H1 (cell line): Measurements from ENCODE around the gene FYB2. TPM values are rescaled to one million over a fixed set of nuclear protein-coding genes. Genes with fewer than 3 reads are reported as not detected.

Experiments used
- CTCF ChIA-PET: fragments of 300-600 bp; sonication (Branson Sonifier 250); formaldehyde crosslinking; loops from one replicate; lab custom pipeline; 2021; ENCODE audit not compliant: partially characterized antibody; lab: Charles Lee
- POLR2A ChIA-PET: fragments of 300-600 bp; sonication (Branson Sonifier 250); formaldehyde crosslinking; loops from one replicate; lab custom pipeline; 2021; ENCODE audit warnings: inconsistent platforms; ENCODE audit not compliant: partially characterized antibody; lab: Charles Lee
- DNase-seq, 2 experiments: peaks; one replicate each; pipeline versions ENCODE4 v3.0.0 to v3.0.0-alpha.2; 2010 to 2022; ENCODE audit warnings: low spot score in 2 of 2, low read depth in 1 of 2, mixed read lengths in 1 of 2
- FAIRE-seq: peaks from 2 replicates; lab custom pipeline; 2011; peaks lifted over from hg19 to GRCh38; lab: Jason Lieb, UNC
- H2AFZ ChIP-seq: 2 replicates; pipeline ENCODE4 v1.8.1; 2012; ENCODE audit warnings: low read length, inconsistent platforms
- H2AK5ac ChIP-seq: 2 replicates; pipeline ENCODE4 v1.6.1; 2013; ENCODE audit warnings: low read depth, low read length
- H2BK120ac ChIP-seq: replicated peaks from 2 replicates; pipeline ENCODE3; 2013; ENCODE audit warnings: low read depth, low read length, inconsistent platforms
- H2BK12ac ChIP-seq: 2 replicates; pipeline ENCODE4 v1.6.1; 2013; ENCODE audit warnings: low read depth, low read length
- H2BK15ac ChIP-seq: 2 replicates; pipeline ENCODE4 v1.6.1; 2013; ENCODE audit warnings: low read length
- H2BK20ac ChIP-seq: 2 replicates; pipeline ENCODE4 v1.6.1; 2013; ENCODE audit warnings: low read length
- H2BK5ac ChIP-seq: 2 replicates; pipeline ENCODE4 v1.6.1; 2013; ENCODE audit warnings: low read depth, low read length
- H3K14ac ChIP-seq: 2 replicates; pipeline ENCODE4 v1.6.1; 2013; ENCODE audit warnings: inconsistent platforms; ENCODE audit not compliant: insufficient read length
- H3K18ac ChIP-seq: 2 replicates; pipeline ENCODE4 v1.6.1; 2013; ENCODE audit warnings: low read length; ENCODE audit errors: extremely low read depth
- H3K23ac ChIP-seq: 2 replicates; pipeline ENCODE4 v1.6.1; 2013; ENCODE audit warnings: inconsistent platforms; ENCODE audit not compliant: insufficient read length
- H3K23me2 ChIP-seq: 2 replicates; pipeline ENCODE4 v1.6.1; 2013; ENCODE audit warnings: low read depth, low read length
- H3K27ac ChIP-seq: 2 replicates; pipeline ENCODE4 v1.6.1; 2011; ENCODE audit warnings: low read depth, low read length, inconsistent platforms
- H3K27me3 ChIP-seq, 4 experiments: replicated peaks in 1 of 4; 1 replicate in 1 of 4; 2 replicates in 3 of 4; pipeline versions ENCODE4 v1.6.1 to v1.8.1; 2011 to 2013; ENCODE audit warnings: low read length in 3 of 4, mild to moderate bottlenecking in 3 of 4, inconsistent platforms in 2 of 4, mixed read lengths in 2 of 4, moderate library complexity in 1 of 4; ENCODE audit not compliant: control insufficient read depth in 3 of 4, insufficient read depth in 3 of 4; ENCODE audit errors: extremely low read depth in 1 of 4
- H3K36me3 ChIP-seq, 4 experiments: 2 replicates each; pipeline versions ENCODE4 v1.6.1 to v1.8.1; 2011 to 2013; ENCODE audit warnings: mild to moderate bottlenecking in 4 of 4, low read length in 3 of 4, moderate library complexity in 2 of 4, control low read depth in 1 of 4, inconsistent platforms in 1 of 4; ENCODE audit not compliant: insufficient read depth in 4 of 4, control insufficient read depth in 2 of 4
- H3K4ac ChIP-seq: replicated peaks from 2 replicates; pipeline ENCODE3; 2013; ENCODE audit warnings: low read length, low read depth, mixed read lengths, inconsistent platforms; ENCODE audit not compliant: insufficient read length
- H3K4me1 ChIP-seq, 4 experiments: replicated peaks in 1 of 4; 1 replicate in 1 of 4; 2 replicates in 3 of 4; pipeline versions ENCODE4 v1.6.1 to v1.8.1; 2011 to 2013; ENCODE audit warnings: low read length in 3 of 4, inconsistent platforms in 2 of 4, mixed read lengths in 1 of 4; ENCODE audit not compliant: insufficient read depth in 4 of 4, control insufficient read depth in 3 of 4
- H3K4me2 ChIP-seq, 2 experiments: 2 replicates each; pipeline versions ENCODE4 v1.6.1 to v1.8.1; 2011 to 2013; ENCODE audit warnings: low read depth in 2 of 2, low read length in 2 of 2, control low read depth in 1 of 2, inconsistent platforms in 1 of 2, mild to moderate bottlenecking in 1 of 2; ENCODE audit not compliant: insufficient read depth in 1 of 2
- H3K4me3 ChIP-seq, 4 experiments: fragments of 200-600, 300-600 bp in 1 of 4; sonication (generic), shearing (Covaris generic), sonication (Bioruptor Twin) in 1 of 4; 2 replicates each; pipeline versions ENCODE4 v1.5.1 to v1.8.1; 2011 to 2016; ENCODE audit warnings: low read length in 4 of 4, low read depth in 3 of 4, control low read depth in 2 of 4, inconsistent platforms in 2 of 4, mild to moderate bottlenecking in 2 of 4, mixed read lengths in 1 of 4, moderate library complexity in 1 of 4; ENCODE audit not compliant: insufficient read depth in 2 of 4; ENCODE audit errors: extremely low read depth in 1 of 4
- H3K56ac ChIP-seq: replicated peaks from 2 replicates; pipeline ENCODE3; 2013; ENCODE audit warnings: low read depth, mild to moderate bottlenecking, mixed read lengths, low read length, inconsistent platforms; ENCODE audit not compliant: insufficient read length
- H3K79me1 ChIP-seq: 2 replicates; pipeline ENCODE4 v1.6.1; 2013; ENCODE audit warnings: low read depth, low read length, control low read depth
- H3K79me2 ChIP-seq, 2 experiments: 2 replicates each; pipeline versions ENCODE4 v1.6.1 to v1.8.1; 2012 to 2013; ENCODE audit warnings: low read length in 2 of 2, mild to moderate bottlenecking in 2 of 2, inconsistent platforms in 1 of 2; ENCODE audit not compliant: insufficient read depth in 2 of 2, control insufficient read depth in 1 of 2
- H3K9ac ChIP-seq, 4 experiments: replicated peaks in 1 of 4; 1 replicate in 1 of 4; 2 replicates in 3 of 4; pipeline versions ENCODE4 v1.6.1 to v1.8.1; 2011 to 2013; ENCODE audit warnings: low read depth in 3 of 4, low read length in 3 of 4, control low read depth in 2 of 4, mild to moderate bottlenecking in 2 of 4, moderate library complexity in 2 of 4, inconsistent platforms in 1 of 4; ENCODE audit errors: extremely low read depth in 1 of 4
- H3K9me3 ChIP-seq, 2 experiments: 2 replicates each; pipeline versions ENCODE4 v1.6.1 to v1.8.1; 2012 to 2013; ENCODE audit warnings: mild to moderate bottlenecking in 2 of 2, moderate library complexity in 2 of 2, control low read depth in 1 of 2, inconsistent platforms in 1 of 2, low read depth in 1 of 2, low read length in 1 of 2, mixed read lengths in 1 of 2; ENCODE audit not compliant: insufficient read depth in 2 of 2
- H4K20me1 ChIP-seq, 2 experiments: replicated peaks in 1 of 2; 2 replicates each; pipeline versions ENCODE3 to v1.8.1; 2011 to 2013; ENCODE audit warnings: inconsistent platforms in 2 of 2, low read length in 2 of 2, mild to moderate bottlenecking in 1 of 2; ENCODE audit not compliant: insufficient read depth in 2 of 2, control insufficient read depth in 1 of 2
- H4K5ac ChIP-seq: 2 replicates; pipeline ENCODE4 v1.6.1; 2013; ENCODE audit warnings: low read length, low read depth, mixed read lengths, inconsistent platforms; ENCODE audit not compliant: insufficient read length
- H4K8ac ChIP-seq: 2 replicates; pipeline ENCODE4 v1.8.0; 2013; ENCODE audit warnings: mild to moderate bottlenecking, moderate library complexity, low read length, inconsistent platforms; ENCODE audit not compliant: insufficient read depth; ENCODE audit errors: extremely low read depth
- H4K91ac ChIP-seq: replicated peaks from 2 replicates; pipeline ENCODE3; 2013; ENCODE audit warnings: low read length, mixed read lengths, inconsistent platforms; ENCODE audit not compliant: insufficient read length
- CEBPB ChIP-seq: IDR thresholded peaks from 2 replicates; pipeline ENCODE4 v1.6.1; 2012; ENCODE audit warnings: low read depth, low read length
- CREB1 ChIP-seq: IDR thresholded peaks from 2 replicates; pipeline ENCODE4 v1.6.1; 2012; ENCODE audit warnings: inconsistent platforms
- CTBP2 ChIP-seq: IDR thresholded peaks from 2 replicates; pipeline ENCODE4 v1.7.0; 2011; ENCODE audit warnings: borderline replicate concordance, mild to moderate bottlenecking, moderate library complexity, mixed read lengths, low read length; ENCODE audit not compliant: insufficient read depth, insufficient read length
- EGR1 ChIP-seq: IDR thresholded peaks from 2 replicates; pipeline ENCODE4 v1.6.1; 2011; ENCODE audit warnings: low read depth, low read length, borderline replicate concordance
- GABPA ChIP-seq: IDR thresholded peaks from 2 replicates; pipeline ENCODE4 v1.6.1; 2011; ENCODE audit warnings: mild to moderate bottlenecking, low read length, moderate library complexity, borderline replicate concordance; ENCODE audit not compliant: insufficient read depth
- KDM4A ChIP-seq: IDR thresholded peaks from one replicate; pipeline ENCODE4 v1.7.1; 2012; ENCODE audit warnings: low read depth, mild to moderate bottlenecking, moderate library complexity, low read length, inconsistent platforms; ENCODE audit not compliant: severe bottlenecking
- NANOG ChIP-seq: IDR thresholded peaks from 2 replicates; pipeline ENCODE4 v1.6.1; 2011; ENCODE audit warnings: low read length, low read depth, mild to moderate bottlenecking, inconsistent platforms; ENCODE audit not compliant: insufficient read depth, poor library complexity, severe bottlenecking
- NRF1 ChIP-seq: IDR thresholded peaks from 2 replicates; pipeline ENCODE4 v1.6.1; 2011; ENCODE audit warnings: mild to moderate bottlenecking, low read depth, low read length, improper control_type of control experiment
- PHF8 ChIP-seq: fragments of 200-600 bp; sonication (generic); conservative IDR thresholded peaks from 2 replicates; pipeline ENCODE4 v1.7.1; 2012; ENCODE audit warnings: low read depth, mild to moderate bottlenecking, inconsistent platforms, low read length, moderate library complexity
- SAP30 ChIP-seq: fragments of 300-600 bp; sonication (generic); IDR thresholded peaks from 2 replicates; pipeline ENCODE4 v1.7.1; 2012; ENCODE audit warnings: low read length, moderate library complexity, mild to moderate bottlenecking, inconsistent platforms; ENCODE audit not compliant: insufficient read depth, insufficient replicate concordance
- TCF12 ChIP-seq: IDR thresholded peaks from 2 replicates; pipeline ENCODE4 v1.6.1; 2011; ENCODE audit warnings: low read depth, mild to moderate bottlenecking, low read length
- YY1 ChIP-seq: IDR thresholded peaks from 2 replicates; pipeline ENCODE4 v1.6.1; 2011; ENCODE audit warnings: low read depth, mild to moderate bottlenecking, low read length
- polyA plus RNA-seq, 7 experiments: library from polyadenylated mRNA; depleted of rRNA in 3 of 7; stranded (reverse) in 5 of 7; unstranded in 2 of 7; fragments of >200 nt in 5 of 7; fragments of 200-250 nt in 2 of 7; gene quantifications; 1 replicate in 5 of 7; 2 replicates in 1 of 7; 4 replicates in 1 of 7; pipeline versions ENCODE4 v1.2.1 to v1.2.3, GENCODE V29; 2011 to 2013; ENCODE audit warnings: missing spikeins in 2 of 7, mixed read lengths in 2 of 7
- total RNA-seq: library from RNA; stranded (reverse); fragmentation: NEBNext Ultra II Directional; extraction: Animal tissue kit (Norgen Biotek cat#: 25700); gene quantifications from 2 replicates; pipeline ENCODE4 v1.2.1, GENCODE V29; 2021
- TF ChIP-seq, protein P1 (sequence below): IDR thresholded peaks from 2 replicates; pipeline ENCODE4 v1.6.1; 2011; ENCODE audit warnings: low read length, improper control_type of control experiment

FYB2 gene
- total and polyA plus RNA-seq, 2 of the 8 experiments (the other 6 are each of a cell fraction or from before 2014, with no cell fraction given): 0.11 to 0.17 TPM

DNA sequence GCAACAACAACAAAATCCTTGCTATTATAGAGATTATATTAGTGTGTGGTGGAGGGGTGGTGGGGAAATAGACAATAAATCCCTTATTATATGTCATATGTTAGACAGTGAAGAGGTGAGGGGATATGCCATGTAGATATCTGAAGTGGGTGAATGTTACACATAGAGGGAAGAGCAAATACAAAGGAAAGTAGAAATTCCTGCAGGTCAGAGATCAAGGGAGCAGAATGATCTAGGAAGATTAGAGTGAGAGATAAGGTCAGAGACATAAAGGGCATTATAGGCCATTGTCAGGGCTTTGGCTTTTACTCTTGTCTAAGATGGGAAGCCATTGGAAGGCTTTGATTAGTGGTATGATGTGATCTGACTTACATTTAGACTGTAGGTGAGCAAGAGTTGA is 135.6 kb downstream of the FYB2 start:
- TF ChIP-seq EGR1 (no peak), CEBPB (no peak), TCF12 (no peak), NRF1 (no peak), GABPA (no peak), PHF8 (no peak), SAP30 (no peak), CTBP2 (no peak), CREB1 (no peak), YY1 (no peak), NANOG (no peak), KDM4A (no peak)
- TF ChIP-seq, protein P1, sequence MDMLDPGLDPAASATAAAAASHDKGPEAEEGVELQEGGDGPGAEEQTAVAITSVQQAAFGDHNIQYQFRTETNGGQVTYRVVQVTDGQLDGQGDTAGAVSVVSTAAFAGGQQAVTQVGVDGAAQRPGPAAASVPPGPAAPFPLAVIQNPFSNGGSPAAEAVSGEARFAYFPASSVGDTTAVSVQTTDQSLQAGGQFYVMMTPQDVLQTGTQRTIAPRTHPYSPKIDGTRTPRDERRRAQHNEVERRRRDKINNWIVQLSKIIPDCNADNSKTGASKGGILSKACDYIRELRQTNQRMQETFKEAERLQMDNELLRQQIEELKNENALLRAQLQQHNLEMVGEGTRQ: no peak
- Histone ChIP-seq H3K79me1 (no peaks in the 10 kb centered on the region), H4K8ac (no peak overlapping the region), H2BK12ac (no peak overlapping the region), H2BK15ac (no peak overlapping the region), H4K5ac (no peak overlapping the region), H4K91ac (no peak overlapping the region), H3K18ac (no peak overlapping the region), H3K14ac (no peak overlapping the region), H3K27me3 (no peaks in the 10 kb centered on the region), H2BK5ac (no peak overlapping the region), H3K56ac (no peak overlapping the region), H4K20me1 (no peaks in the 10 kb centered on the region), H3K79me2 (no peaks in the 10 kb centered on the region), H2AFZ (no peak overlapping the region), H3K9me3 (no peaks in the 10 kb centered on the region), H3K4ac (no peak overlapping the region), H3K4me3 (no peak overlapping the region), H3K27ac (no peak overlapping the region; the same call in 1 of the 2 replicates), H3K23me2 (no peaks in the 10 kb centered on the region), H2BK120ac (no peak overlapping the region), H2BK20ac (no peak overlapping the region), H3K9ac (no peak overlapping the region), H3K4me1 (peaks cover 0 to 3% (median 2%) of the 10 kb centered on the region in 4 experiments; a peak in 3 of 7 replicates), H2AK5ac (no peak overlapping the region), H3K23ac (no peak overlapping the region), H3K36me3 (no peaks in the 10 kb centered on the region), H3K4me2 (no peak overlapping the region)
- DNase-seq (no peak), FAIRE-seq (no peak)
- ChIA-PET POLR2A (no interaction called here), CTCF (interaction anchor here (1.0 kb wide), 1 partner anchor 44 kb away, joined by 3 read pairs; no protein-coding TSS in a partner anchor)
